Esophagus (tissue), 2 donors: Measurements from ENCODE around the gene ROPN1L. TPM values are rescaled to one million over a fixed set of nuclear protein-coding genes. Genes with fewer than 3 reads are reported as not detected.

Source experiments
- H3K27ac ChIP-seq, 2 donors: one replicate each; pipeline ENCODE4 v1.5.1; 2013; ENCODE audit warnings: low read depth in 2 of 2, mild to moderate bottlenecking in 2 of 2, inconsistent platforms in 1 of 2, low read length in 1 of 2, moderate library complexity in 1 of 2
- H3K27me3 ChIP-seq, 2 donors: one replicate each; pipeline ENCODE4 v1.6.1; 2013; ENCODE audit warnings: low read length in 2 of 2, control low read depth in 1 of 2, mild to moderate bottlenecking in 1 of 2; ENCODE audit not compliant: insufficient read depth in 2 of 2, control insufficient read depth in 1 of 2
- H3K36me3 ChIP-seq, 2 donors: one replicate each; pipeline ENCODE4 v1.6.1; 2013; ENCODE audit warnings: low read length in 1 of 2; ENCODE audit not compliant: control insufficient read depth in 2 of 2, insufficient read depth in 2 of 2
- H3K4me1 ChIP-seq, 2 donors: one replicate each; pipeline ENCODE4 v1.6.1; 2013; ENCODE audit warnings: low read length in 1 of 2; ENCODE audit not compliant: control insufficient read depth in 2 of 2, insufficient read depth in 2 of 2
- H3K4me3 ChIP-seq, 2 donors: one replicate each; pipeline ENCODE4 v1.5.1; 2013; ENCODE audit warnings: low read length in 2 of 2, mild to moderate bottlenecking in 2 of 2, low read depth in 1 of 2, moderate library complexity in 1 of 2
- H3K9me3 ChIP-seq, 2 donors: one replicate each; pipeline ENCODE4 v1.6.1; 2013; ENCODE audit warnings: mild to moderate bottlenecking in 2 of 2, low read depth in 1 of 2, low read length in 1 of 2, moderate library complexity in 1 of 2; ENCODE audit not compliant: control insufficient read depth in 2 of 2, insufficient read depth in 1 of 2
- WGBS, 2 donors: extraction: QIAGEN DNeasy Blood & Tissue Kit; methylation state at CpG; one replicate each; pipeline ENCODE4 v1.1.7; 2013; 5-methylcytosine and 5-hydroxymethylcytosine counted together
- polyA plus RNA-seq, 2 donors: library from polyadenylated mRNA; stranded (reverse); fragments of 200-250 nt; gene quantifications; one replicate each; pipeline ENCODE4 v1.2.3, GENCODE V29; 2013
- donor health status: healthy with polysubstance abuse.
- donor health status: Bipolar disorder and iron deficiency.

The ROPN1L gene
- polyA plus RNA-seq, 2 donors = 0.11 to 0.16 TPM

DNA sequence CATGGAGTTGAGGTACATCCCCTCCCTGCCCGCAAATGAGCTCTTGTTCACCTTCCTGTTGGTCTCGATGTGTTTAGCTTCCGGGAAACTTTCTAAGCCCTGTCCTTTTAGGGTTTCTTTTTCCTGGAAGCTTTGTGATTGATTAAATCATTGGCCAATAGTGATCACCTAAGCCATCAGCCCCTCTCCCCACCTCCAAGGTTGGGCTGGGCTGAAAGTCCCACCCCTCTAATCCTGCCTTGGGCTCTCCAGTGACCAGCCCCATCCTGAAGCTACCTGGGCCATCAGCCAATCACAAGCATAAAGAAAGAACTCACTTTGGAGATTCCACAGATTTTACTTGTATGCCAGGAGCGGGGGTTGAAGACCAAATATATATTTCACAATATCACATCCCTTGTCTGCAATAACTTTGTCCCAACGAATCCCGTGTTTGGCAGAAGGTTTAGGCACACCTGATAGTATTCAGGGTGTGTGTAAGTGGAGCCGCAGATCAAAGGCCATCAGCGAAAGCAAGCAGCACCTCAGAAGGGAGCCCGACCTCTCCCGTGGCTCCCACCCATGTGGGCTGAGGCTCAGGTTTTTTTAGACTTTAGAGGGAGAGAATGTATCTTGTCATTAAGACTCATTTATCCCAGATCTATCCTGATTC lies 20.4 kb downstream of the ROPN1L start:
- Histone ChIP-seq H3K36me3 (no peaks in the 10 kb centered on the region), H3K27ac (no peak overlapping the region), H3K4me3 (no peak overlapping the region), H3K27me3 (no peaks in the 10 kb centered on the region), H3K4me1 (peaks cover 0 to 7% of the 10 kb centered on the region in 2 donors), H3K9me3 (no peaks in the 10 kb centered on the region)
- WGBS, 2 donors = 61 to 62% methylated on average over 10 of the region's 10 CpGs

DNA sequence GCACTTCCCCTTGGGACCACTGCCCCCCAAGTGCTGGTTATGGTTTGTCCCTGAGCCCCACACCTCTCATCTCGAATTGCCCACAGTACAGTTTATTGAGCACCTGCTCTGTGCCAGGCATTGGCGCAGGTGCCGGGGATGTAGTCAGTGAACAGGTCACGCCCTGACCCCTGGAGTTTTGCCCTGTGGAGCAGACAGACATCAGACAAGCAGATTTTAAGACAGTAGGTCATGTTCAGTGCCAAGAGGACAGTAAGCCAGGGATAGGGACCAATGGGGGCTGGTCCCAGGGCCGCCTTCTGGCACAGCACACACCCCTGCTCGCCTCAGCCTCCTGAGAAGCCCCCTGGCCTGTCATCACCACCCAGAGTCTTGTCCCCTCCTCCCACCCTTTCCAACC lies 21.9 kb downstream of the ROPN1L start:
- WGBS, 2 donors = 85 to 91% methylated on average over 6 of the region's 6 CpGs
- Histone ChIP-seq H3K27ac (no peak overlapping the region), H3K4me1 (no peaks in the 10 kb centered on the region), H3K36me3 (no peaks in the 10 kb centered on the region), H3K9me3 (no peaks in the 10 kb centered on the region), H3K4me3 (no peak overlapping the region), H3K27me3 (no peaks in the 10 kb centered on the region)

DNA sequence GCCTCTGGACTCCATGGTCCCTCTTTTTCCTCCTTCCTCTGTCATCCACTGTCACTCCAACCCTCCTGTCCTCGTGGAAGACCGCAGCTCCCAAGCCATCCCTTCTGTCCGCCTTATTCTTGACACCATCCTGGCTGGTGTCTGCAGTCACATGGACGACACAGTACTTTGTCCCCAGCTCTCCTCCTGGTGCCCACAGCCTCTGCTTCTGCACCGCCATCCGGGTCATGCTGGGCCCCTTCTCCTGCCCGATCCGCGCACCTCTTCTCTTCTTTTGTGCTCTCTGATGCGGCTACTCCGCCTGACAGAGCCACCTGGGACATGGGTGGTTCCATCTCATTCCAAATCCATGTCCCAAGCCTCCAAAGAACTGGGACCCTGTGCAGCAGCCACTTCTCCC lies 22.5 kb downstream of the ROPN1L start:
- no peaks in the 10 kb centered on the region for H3K27me3 ChIP-seq
- WGBS, 2 donors = 91 to 95% methylated on average over 11 of the region's 11 CpGs
- H3K9me3 ChIP-seq = no peaks in the 10 kb centered on the region
- no peaks in the 10 kb centered on the region for H3K36me3 ChIP-seq
- no peaks in the 10 kb centered on the region for H3K4me1 ChIP-seq
- no peak overlapping the region for H3K27ac ChIP-seq
- H3K4me3 ChIP-seq = no peak overlapping the region

GRCh38 chr5:10465726-10466125 lies 24.0 kb downstream of the ROPN1L start:
- no peak overlapping the region for H3K4me3 ChIP-seq
- WGBS, 2 donors = 92 to 95% methylated on average over 10 of the region's 10 CpGs
- H3K27me3 ChIP-seq = no peaks in the 10 kb centered on the region
- no peaks in the 10 kb centered on the region for H3K36me3 ChIP-seq
- H3K9me3 ChIP-seq = no peaks in the 10 kb centered on the region
- no peak overlapping the region for H3K27ac ChIP-seq
- no peaks in the 10 kb centered on the region for H3K4me1 ChIP-seq

DNA sequence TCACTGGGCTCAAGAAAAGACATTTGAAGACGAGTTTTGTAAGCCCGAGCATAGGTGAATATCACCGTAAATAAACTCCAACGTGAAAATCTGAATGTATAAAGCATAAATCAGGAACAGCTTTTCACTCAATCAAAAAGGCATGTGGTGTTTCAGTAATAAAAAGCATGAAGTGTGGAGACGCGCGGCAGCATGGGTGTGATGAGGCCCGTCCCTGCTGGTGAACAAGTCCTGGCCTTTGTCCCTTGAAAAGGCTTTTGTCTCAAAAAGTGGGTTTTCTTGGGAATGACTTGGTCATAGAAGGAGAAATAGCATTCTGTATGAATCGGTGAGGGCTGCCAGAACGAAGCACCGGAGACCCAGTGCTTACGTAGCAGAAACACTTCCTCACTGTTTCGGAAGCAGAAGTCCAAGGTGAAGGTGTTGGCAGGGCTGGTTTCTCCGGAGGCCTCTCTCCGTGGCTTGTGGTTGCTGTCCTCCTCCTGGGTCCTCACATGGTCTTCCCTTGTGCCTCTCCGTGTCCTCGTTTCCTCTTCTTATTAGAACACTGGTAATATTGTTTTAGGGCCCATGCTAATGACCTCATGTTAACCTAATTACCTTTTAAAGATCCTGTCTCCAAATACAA lies 24.9 kb downstream of the ROPN1L start:
- Histone ChIP-seq H3K27me3 (no peaks in the 10 kb centered on the region), H3K4me1 (no peaks in the 10 kb centered on the region), H3K9me3 (no peaks in the 10 kb centered on the region), H3K36me3 (no peaks in the 10 kb centered on the region), H3K4me3 (no peak overlapping the region), H3K27ac (no peak overlapping the region)
- whole genome bisulfite sequencing, 2 donors = 88 to 90% methylated on average over 17 of the region's 17 CpGs

GRCh38 chr5:10467281-10468198 lies 25.9 kb downstream of the ROPN1L start:
- H3K9me3 ChIP-seq = no peaks in the 10 kb centered on the region
- H3K27ac ChIP-seq = no peak overlapping the region
- H3K4me1 ChIP-seq = no peaks in the 10 kb centered on the region
- H3K36me3 ChIP-seq = no peaks in the 10 kb centered on the region
- 56 to 58% methylated on average over 21 of the region's 21 CpGs for WGBS, 2 donors
- no peaks in the 10 kb centered on the region for H3K27me3 ChIP-seq
- H3K4me3 ChIP-seq = no peak overlapping the region

- 50 to 60% methylated on average over 2 of the region's 2 CpGs for WGBS, 2 donors
- Histone ChIP-seq H3K9me3 (no peaks in the 10 kb centered on the region), H3K27me3 (no peaks in the 10 kb centered on the region), H3K4me1 (no peaks in the 10 kb centered on the region), H3K27ac (no peak overlapping the region), H3K4me3 (no peak overlapping the region), H3K36me3 (no peaks in the 10 kb centered on the region)
Observed at GRCh38 chr5:10468256-10468655, 26.6 kb downstream of the ROPN1L start.

GRCh38 chr5:10469253-10470050 lies 27.8 kb downstream of the ROPN1L start:
- Histone ChIP-seq H3K4me1 (no peaks in the 10 kb centered on the region), H3K9me3 (no peaks in the 10 kb centered on the region), H3K27me3 (no peaks in the 10 kb centered on the region), H3K4me3 (no peak overlapping the region), H3K36me3 (no peaks in the 10 kb centered on the region), H3K27ac (no peak overlapping the region)
- 72 to 75% methylated on average over 8 of the region's 8 CpGs for WGBS, 2 donors

- Histone ChIP-seq H3K9me3 (peaks cover 0 to 3% of the 10 kb centered on the region in 2 donors), H3K27me3 (no peaks in the 10 kb centered on the region), H3K4me3 (no peak overlapping the region), H3K36me3 (no peaks in the 10 kb centered on the region), H3K27ac (no peak overlapping the region), H3K4me1 (no peaks in the 10 kb centered on the region)
- 93% methylated on average over 10 of the region's 10 CpGs for WGBS, 2 donors
Observed at GRCh38 chr5:10470669-10471068, 29.0 kb downstream of the ROPN1L start.
